Measurements from ENCODE around the gene RYR2. TPM values are rescaled to one million over a fixed set of nuclear protein-coding genes. Genes with fewer than 3 reads are reported as not detected.

The RYR2 gene
- polyA plus RNA-seq, 1 of the 3 experiments (the other 2 are of a cell fraction), result under 0.01 TPM

- DNase-seq, result no peak
- Histone ChIP-seq H3K4me1 (ENCODE audit: control insufficient read depth in 1 of 2, insufficient read depth in 2 of 2, low read depth in 1 of 2, low read length in 1 of 2) (peaks cover 0 to 2% of the 10 kb centered on the region in 2 experiments; a peak in 1 of 4 replicates), H3F3A (replicated peaks; ENCODE audit: insufficient read depth) (no peaks in the 10 kb centered on the region), H3K79me2 (ENCODE audit: insufficient read depth) (no peaks in the 10 kb centered on the region), H3K36me3 (replicated peaks in 1 of 2; ENCODE audit: control insufficient read depth in 1 of 2, insufficient read depth in 2 of 2, low read length in 1 of 2) (no peaks in the 10 kb centered on the region), H3K27ac (ENCODE audit: low read depth in 2 of 2, low read length in 1 of 2) (no peak overlapping the region), H2AFZ (ENCODE audit: low read depth) (no peak overlapping the region), H3K9me3 (no peaks in the 10 kb centered on the region; the same call in 1 of the 2 replicates), H3K4me2 (no peak overlapping the region), H3K4me3 (ENCODE audit: low read depth in 2 of 2, low read length in 1 of 2) (no peak overlapping the region), H4K20me1 (ENCODE audit: insufficient read depth) (no peaks in the 10 kb centered on the region), H3K9ac (no peak overlapping the region), H3K27me3 (ENCODE audit: insufficient read depth) (no peaks in the 10 kb centered on the region), H3K9me2 (no peaks in the 10 kb centered on the region)
- CTCF ChIA-PET, result no interaction called here
- POLR2A ChIA-PET, result no interaction called here
- 62% methylated on average over 3 of the region's 3 CpGs for WGBS (ENCODE audit: low lambda C conversion rate)
- TF ChIP-seq TAF1 (IDR thresholded peaks at IDR 0.05; ENCODE audit: borderline replicate concordance, low read depth, low read length) (no peak), EZH2phosphoT487 (IDR thresholded peaks at IDR 0.05; ENCODE audit: borderline replicate concordance, low read depth) (no peak), NRF1 (IDR thresholded peaks at IDR 0.05; ENCODE audit: low read depth, low read length) (no peak), MEF2A (IDR thresholded peaks at IDR 0.05; ENCODE audit: borderline replicate concordance, low read depth) (no peak), RCOR1 (IDR thresholded peaks at IDR 0.05; ENCODE audit: low read length) (no peak), SIN3A (IDR thresholded peaks at IDR 0.05; ENCODE audit: borderline replicate concordance, low read depth, low read length) (no peak), CTCF (IDR thresholded peaks at IDR 0.05) (no peak), YY1 (IDR thresholded peaks at IDR 0.05; ENCODE audit: low read depth) (no peak), MXI1 (IDR thresholded peaks at IDR 0.05; ENCODE audit: low read depth, low read length) (no peak), ZBTB33 (IDR thresholded peaks at IDR 0.05; ENCODE audit: borderline replicate concordance, low read depth) (no peak), POLR2AphosphoS5 (IDR thresholded peaks at IDR 0.05; ENCODE audit: low read depth, low read length) (no peak), ELF1 (IDR thresholded peaks at IDR 0.05) (no peak), NFIC (IDR thresholded peaks at IDR 0.05; ENCODE audit: borderline replicate concordance) (no peak), FOXM1 (IDR thresholded peaks at IDR 0.05; ENCODE audit: low read depth) (no peak), JUND (IDR thresholded peaks at IDR 0.05) (no peak), FOXJ3 (CRISPR knock-in tag; IDR thresholded peaks at IDR 0.05) (no peak)
- TF ChIP-seq, protein P1, sequence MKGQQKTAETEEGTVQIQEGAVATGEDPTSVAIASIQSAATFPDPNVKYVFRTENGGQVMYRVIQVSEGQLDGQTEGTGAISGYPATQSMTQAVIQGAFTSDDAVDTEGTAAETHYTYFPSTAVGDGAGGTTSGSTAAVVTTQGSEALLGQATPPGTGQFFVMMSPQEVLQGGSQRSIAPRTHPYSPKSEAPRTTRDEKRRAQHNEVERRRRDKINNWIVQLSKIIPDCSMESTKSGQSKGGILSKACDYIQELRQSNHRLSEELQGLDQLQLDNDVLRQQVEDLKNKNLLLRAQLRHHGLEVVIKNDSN (IDR thresholded peaks at IDR 0.05; ENCODE audit: borderline replicate concordance, low read depth), result no peak
Measured at GRCh38 chr1:237187842-237188241, 145.9 kb downstream of the RYR2 start.

Measured in SK-N-SH (cell line).